GM21528 (cell line): Measurements from ENCODE around the gene BCAS3.
"Not testable (repeated sequence)": the region's sequence is repeated elsewhere in the genome, so short reads cannot be mapped to it uniquely, and the experiment has no call there.

Source experiments
- ATAC-seq: cut with Tn5 transposase; IDR thresholded peaks from one replicate; pipeline ENCODE4 v1.9.1; 2021; ENCODE audit warnings: mild to moderate bottlenecking, moderate library complexity; ENCODE audit not compliant: unreplicated experiment, low FRiP score

BCAS3 gene

GRCh38 chr17:61143026-61143425 lies 465.4 kb downstream of the BCAS3 start:
- no peak for ATAC-seq

- ATAC-seq: no peak
Observed at GRCh38 chr17:61144137-61144536, 466.5 kb downstream of the BCAS3 start.

- ATAC-seq: no peak
Observed at GRCh38 chr17:61144617-61145564, 467.2 kb downstream of the BCAS3 start.

GRCh38 chr17:61146833-61147232 lies 469.2 kb downstream of the BCAS3 start:
- ATAC-seq: not testable (repeated sequence)

- ATAC-seq: no peak
Observed at GRCh38 chr17:61149106-61149825, 471.6 kb downstream of the BCAS3 start.

GRCh38 chr17:61149862-61150362 lies 472.3 kb downstream of the BCAS3 start:
- ATAC-seq: no peak

GRCh38 chr17:61150686-61151299 lies 473.1 kb downstream of the BCAS3 start:
- no peak for ATAC-seq

- no peak for ATAC-seq
Observed at GRCh38 chr17:61152898-61153297, 475.2 kb downstream of the BCAS3 start.

- ATAC-seq: no peak
Observed at GRCh38 chr17:61155590-61156237, 478.1 kb downstream of the BCAS3 start.

GRCh38 chr17:61157246-61157886 lies 479.7 kb downstream of the BCAS3 start:
- ATAC-seq: no peak

GRCh38 chr17:61158376-61158775 lies 480.7 kb downstream of the BCAS3 start:
- ATAC-seq: no peak

- ATAC-seq: no peak
Observed at GRCh38 chr17:61159221-61159814, 481.7 kb downstream of the BCAS3 start.

GRCh38 chr17:61160204-61160603 lies 482.6 kb downstream of the BCAS3 start:
- no peak for ATAC-seq

- ATAC-seq: no peak
Observed at GRCh38 chr17:61160789-61161445, 483.3 kb downstream of the BCAS3 start.

GRCh38 chr17:61161615-61162134 lies 484.0 kb downstream of the BCAS3 start:
- no peak for ATAC-seq

- ATAC-seq: no peak
Observed at GRCh38 chr17:61164517-61164916, 486.9 kb downstream of the BCAS3 start.

- no peak for ATAC-seq
Observed at GRCh38 chr17:61167075-61167474, 489.4 kb downstream of the BCAS3 start.

GRCh38 chr17:61168506-61168905 lies 490.9 kb downstream of the BCAS3 start:
- no peak for ATAC-seq

- ATAC-seq: no peak
Observed at GRCh38 chr17:61174310-61174709, 496.7 kb downstream of the BCAS3 start.
